ENCODE measurements around the gene GID8.

DNA sequence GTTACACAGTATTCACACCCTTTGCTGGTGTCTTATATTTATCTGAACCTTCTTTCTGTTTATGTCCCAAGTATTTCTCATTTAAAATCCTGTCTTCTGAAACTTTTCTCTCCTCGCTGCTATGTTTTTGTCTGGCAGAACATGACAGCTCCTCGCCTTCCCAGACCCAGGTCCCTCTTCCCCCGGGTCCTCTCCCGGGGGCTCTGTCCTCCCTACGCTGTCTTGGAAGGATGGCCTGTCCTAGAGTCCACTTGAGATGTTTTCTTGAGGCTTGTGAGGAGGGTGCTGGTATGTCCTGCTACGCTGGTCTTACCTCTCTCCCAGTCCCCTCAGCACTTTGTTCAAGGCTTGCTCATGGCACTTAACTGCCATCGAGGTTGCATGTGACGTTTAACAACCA, 6.2 kb downstream of the GID8 start:
- TF ChIP-seq, protein P1, sequence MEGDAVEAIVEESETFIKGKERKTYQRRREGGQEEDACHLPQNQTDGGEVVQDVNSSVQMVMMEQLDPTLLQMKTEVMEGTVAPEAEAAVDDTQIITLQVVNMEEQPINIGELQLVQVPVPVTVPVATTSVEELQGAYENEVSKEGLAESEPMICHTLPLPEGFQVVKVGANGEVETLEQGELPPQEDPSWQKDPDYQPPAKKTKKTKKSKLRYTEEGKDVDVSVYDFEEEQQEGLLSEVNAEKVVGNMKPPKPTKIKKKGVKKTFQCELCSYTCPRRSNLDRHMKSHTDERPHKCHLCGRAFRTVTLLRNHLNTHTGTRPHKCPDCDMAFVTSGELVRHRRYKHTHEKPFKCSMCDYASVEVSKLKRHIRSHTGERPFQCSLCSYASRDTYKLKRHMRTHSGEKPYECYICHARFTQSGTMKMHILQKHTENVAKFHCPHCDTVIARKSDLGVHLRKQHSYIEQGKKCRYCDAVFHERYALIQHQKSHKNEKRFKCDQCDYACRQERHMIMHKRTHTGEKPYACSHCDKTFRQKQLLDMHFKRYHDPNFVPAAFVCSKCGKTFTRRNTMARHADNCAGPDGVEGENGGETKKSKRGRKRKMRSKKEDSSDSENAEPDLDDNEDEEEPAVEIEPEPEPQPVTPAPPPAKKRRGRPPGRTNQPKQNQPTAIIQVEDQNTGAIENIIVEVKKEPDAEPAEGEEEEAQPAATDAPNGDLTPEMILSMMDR (conservative IDR thresholded peaks at IDR 0.05; ENCODE audit: low read depth, low read length) = no peak
- no peak for TF ChIP-seq EZH2 (IDR thresholded peaks at IDR 0.05; ENCODE audit: borderline replicate concordance, low read depth, low read length, poor library complexity, severe bottlenecking)

All from A673 (cell line).